DMS53 (cell line): Measurements from ENCODE around the gene PMS1.

Source experiments
- DNase-seq: peaks from one replicate; lab custom pipeline; 2025; lab: John Stamatoyannopoulos, UW

PMS1 gene

DNA sequence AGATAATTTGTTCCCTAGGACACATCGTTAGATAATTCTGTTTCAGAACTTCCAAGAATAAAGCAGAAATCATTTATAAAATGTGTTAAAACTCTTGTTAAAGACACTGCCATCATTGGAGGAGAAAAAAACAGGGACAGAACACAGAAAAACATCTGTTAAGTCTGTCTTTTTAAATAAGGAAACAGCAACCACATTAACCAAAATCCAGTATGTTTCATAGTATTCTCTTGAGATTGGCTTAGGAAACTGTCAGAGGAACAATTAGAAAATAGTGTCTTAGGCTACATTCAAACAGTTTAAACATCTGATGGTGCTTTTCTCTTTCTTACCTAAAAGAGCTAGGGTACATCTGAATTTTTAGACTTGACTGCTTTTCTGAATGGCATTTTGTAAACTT lies 81.6 kb downstream of the PMS1 start:
- no peak for DNase-seq

DNA sequence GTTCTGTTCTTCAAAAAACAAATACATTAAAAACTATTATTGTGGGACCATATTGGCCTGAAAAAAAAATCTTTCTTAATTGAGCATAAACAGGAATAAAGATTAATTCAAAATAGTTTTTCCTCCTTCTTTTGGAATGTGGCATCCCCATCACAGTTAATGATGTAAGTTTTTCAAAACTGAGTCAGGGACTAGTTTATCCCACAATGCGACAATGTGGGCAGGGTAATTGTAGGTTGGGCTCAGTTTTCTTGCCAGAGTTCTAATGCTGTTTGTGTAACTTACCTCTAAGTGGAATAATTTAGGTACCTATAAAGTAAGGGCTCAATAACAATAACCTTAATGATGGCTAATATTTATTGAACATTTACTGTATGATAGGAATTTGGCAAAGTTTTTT lies 82.0 kb downstream of the PMS1 start:
- DNase-seq = no peak

DNA sequence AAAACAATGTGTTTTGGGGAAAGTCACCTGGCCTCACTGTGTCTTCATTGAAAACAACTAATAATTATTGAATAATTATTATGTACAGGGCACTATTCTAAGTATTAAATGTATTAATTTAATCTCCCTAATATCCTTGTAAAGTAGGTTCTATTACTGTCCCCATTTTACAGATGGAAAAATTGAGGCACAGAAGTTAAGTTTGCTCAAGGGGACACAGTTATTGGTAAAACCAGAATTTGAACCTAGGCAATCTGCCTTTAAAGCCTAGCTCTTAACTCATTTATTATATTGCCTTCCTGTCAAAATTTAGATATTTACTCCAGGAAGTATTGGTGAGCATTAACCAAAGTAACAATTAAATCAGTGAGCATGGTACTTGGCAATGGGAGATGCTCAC lies 84.6 kb downstream of the PMS1 start:
- DNase-seq = no peak

DNA sequence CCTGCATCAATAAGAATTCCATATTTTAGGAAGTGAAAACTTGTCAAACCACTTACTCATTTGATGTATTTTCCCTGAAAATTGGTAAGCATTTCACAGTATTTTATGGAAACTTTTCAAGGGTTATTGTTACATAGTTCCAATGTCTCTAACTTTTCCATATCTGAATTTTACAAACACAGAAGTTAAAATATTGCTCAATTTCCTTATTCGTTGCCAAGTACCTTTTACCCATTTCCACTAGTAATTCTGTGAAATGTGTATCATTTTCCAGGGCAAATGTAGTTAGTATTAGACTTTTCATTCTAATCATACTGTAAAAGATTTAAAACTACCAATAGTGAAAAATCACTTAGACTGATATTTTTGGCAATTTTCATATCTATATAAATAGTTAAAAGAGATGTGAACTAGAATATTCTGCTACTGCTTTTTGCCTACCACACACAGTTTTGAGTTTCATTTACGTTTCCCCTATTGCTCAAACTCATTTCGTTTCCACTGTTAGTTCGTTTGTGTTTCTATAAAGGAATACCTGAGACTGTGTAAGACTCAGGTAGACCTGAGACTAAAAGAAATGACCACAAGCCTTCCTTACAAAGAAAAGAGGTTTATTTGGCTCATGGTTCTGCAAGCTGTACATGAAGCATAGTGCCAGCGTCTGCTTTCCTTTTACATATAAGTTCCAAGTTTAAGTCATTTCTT lies 86.3 kb downstream of the PMS1 start:
- no peak for DNase-seq

DNA sequence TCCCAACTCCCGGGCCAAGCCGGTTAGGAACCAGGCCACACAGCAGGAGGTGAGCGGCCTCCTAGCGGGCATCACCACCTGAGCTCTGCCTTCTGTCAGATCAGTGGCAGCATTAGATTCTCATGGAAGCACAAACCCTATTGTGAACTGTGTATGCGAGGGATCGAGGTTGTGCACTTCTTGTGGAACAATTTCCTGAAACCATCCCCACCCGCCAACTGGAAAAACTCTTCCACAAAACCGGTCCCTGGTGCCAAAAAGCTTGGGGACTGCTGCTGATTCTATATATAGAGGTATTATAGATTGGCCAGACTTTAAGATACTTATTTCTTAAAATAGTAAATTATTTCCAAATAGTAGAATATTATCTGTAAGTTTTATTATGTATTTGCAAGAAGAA lies 89.4 kb downstream of the PMS1 start:
- DNase-seq = no peak

DNA sequence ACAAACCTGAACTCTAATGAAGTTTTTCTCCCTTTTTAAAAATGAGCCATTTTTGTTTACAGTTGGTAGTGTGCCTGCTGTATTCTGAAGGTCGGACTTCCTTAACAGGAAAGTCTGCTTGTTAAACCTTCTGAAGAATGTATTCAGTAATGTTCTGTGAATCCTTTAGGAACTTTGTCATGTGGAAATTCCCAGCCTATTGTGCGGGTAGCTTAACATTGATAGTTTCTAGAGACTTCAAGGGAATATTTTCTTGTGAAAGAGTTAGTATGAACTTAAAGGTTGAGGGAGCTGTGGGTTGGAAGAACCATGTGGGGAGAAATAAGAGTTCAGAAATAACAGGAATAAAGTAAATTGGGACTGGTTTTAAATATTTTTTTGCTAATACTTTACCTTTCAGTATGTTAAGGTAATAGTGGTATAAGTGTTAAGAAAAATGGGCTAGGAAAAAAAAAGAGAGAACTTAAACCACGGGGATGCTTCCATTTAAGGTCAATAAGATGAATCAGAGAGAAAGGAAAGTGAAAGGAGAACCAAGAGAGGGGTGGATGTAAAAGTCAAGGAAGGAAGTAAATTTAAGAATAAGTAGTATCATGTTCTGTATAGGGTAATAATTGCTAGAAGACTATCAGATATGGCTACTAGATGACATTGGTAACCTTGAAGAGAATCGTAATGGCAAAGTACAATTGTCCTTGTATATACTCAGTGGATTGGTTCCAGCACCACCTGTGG lies 90.5 kb downstream of the PMS1 start:
- DNase-seq = no peak

DNA sequence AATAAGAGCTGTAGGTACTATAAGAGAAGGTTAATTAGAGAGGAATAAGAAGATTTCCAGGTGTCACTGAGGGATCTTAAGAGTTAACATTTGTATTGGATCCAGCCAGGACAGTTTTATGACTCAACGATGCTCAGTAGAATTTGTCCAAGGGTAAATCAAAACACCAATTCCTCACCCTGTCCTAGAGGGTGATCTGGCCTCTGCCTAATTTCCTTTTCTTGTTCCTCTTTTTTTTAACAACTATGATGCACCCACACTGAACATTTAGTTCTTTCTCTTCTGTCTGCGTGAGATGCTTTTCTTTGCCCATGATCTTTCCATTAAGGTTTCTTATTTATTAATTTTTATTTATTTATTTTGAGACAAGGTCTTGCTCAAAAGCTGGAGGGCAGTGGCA lies 92.0 kb downstream of the PMS1 start:
- no peak for DNase-seq

DNA sequence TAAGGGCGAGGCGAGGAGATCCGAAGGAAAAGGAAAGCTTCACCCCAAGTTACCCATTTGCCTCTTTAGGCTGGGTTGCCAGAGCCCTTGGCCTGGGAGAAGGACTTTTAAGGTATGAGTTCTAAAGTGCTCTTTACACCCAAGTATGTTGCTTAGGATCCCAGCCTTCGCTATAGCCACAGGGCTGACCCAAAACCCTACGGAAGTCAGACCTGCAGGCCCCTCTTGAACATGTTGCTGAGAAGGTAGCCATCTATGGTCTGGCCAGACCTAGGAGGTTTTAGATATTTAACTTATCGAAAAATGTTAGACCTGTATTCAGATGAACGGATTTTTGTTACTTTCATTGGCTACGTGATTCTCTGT lies 95.4 kb downstream of the PMS1 start:
- DNase-seq = no peak

DNA sequence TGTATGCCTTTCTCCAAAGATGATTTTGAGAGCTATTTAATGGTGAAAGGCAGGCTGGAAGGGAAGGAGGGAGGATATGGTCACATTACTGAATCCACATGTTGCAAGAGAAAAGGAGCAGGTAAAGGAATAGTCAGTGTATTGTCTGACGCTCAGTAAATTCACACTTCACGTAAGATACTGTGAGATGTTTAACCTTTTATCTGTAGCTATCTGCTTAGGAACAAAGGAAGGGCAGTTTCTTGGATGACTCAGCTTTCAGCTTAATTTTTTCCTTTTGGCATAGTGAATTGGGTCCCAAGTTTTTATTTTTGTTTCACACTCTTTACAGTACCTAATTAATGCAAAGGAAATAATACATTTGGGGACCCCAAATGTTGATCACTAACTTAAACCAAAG lies 96.2 kb downstream of the PMS1 start:
- no peak for DNase-seq

DNA sequence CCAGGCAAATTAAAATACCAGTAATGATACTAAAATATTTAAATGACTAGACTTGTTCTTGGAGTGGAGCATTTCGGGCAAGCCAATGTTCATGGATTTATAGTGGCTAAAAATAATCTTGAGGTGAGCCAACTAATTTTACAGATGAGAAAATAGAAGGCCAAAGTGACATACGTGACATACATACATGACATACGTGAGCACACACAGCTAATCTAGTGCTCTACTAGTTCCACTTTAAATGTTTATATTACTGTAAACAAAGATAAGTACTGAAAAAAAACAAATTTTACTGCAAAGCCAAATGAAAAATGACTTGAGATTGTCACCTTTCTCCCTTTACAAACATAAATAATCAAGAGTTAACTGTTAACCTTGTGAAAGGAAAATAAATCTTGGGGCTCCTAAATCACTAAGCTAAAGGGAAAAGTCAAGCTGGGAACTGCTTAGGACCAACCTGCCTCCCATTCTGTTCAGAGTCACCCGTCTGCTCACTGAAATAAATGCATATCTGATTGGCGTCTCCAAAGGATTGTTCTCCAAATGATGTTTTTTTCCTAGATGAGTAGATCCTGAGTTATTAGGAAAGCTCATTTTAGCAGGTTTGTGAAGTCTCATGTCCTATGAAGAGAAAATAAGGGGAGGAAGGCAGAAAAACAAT lies 96.7 kb downstream of the PMS1 start:
- DNase-seq = no peak

DNA sequence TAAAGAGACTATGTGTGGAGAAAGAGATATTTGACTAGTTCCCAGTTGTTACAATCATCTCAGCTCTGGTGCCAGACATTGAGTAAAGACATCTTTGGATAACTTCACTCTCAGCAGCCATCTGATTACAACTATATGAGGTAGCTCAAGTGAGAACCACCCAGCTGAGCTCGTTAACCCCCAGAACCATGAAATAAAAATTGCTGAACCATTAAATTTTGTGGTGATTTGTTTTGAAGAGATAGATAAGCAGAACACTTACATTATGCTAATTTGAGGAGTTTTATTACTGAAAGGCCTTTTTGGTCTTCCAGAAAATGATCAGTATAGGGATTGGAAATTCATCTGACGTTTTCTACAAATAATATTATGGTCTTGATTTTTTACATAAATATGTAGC lies 101.1 kb downstream of the PMS1 start:
- DNase-seq = no peak

DNA sequence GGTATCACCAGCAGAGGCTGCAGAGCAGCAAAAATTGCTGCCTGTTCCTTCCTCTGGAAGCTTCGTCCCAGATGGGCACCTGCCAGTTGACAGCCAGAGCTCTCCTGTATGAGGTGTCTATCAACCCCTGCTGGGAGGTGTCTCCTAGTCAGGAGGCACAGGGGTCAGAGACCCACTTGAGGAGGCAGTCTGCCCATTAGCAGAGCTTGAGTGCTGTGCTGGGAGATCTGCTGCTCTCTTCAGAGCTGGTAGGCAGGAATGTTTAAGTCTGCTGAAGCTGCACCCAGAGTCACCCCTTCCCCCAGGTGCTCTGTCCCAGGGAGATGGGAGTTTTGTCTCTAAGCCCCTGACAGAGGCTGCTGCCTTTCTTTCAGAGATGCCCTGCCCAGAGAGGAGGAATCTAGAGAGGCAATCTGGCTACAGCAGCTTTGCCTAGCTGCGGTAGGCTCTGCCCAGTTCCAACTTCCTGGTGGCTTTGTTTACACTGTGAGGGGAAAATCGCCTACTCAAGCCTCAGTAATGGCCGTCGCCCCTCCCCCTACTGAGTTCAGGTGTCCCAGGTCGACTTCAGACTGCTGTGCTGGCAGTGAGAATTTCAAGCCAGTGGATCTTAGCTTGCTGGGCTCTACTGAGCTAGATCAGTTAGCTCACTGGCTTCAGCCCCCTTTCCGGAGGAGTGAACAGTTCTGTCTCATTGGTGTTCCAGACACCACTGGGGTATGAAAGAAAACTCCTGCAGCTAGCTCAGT lies 108.5 kb downstream of the PMS1 start:
- DNase-seq = peak; percentile 75

DNA sequence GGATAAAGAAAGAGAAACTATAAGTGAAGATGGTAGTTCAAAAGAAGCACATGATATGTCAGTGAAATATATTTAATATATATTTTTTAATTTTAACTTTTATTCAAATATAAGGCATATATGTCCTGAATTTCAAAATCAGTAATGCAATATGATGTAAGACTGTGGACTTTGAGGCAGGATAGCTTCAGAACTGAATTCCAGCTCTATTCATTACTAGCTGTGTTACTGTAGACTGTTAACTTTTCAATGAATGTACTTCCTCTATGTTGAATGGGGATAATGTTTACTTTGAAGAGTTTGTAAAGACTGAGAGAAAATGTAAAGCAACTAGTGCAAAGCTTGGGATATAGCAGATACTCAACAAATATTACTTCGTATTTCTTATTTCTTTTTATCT lies 112.6 kb downstream of the PMS1 start:
- DNase-seq = peak; percentile 15

DNA sequence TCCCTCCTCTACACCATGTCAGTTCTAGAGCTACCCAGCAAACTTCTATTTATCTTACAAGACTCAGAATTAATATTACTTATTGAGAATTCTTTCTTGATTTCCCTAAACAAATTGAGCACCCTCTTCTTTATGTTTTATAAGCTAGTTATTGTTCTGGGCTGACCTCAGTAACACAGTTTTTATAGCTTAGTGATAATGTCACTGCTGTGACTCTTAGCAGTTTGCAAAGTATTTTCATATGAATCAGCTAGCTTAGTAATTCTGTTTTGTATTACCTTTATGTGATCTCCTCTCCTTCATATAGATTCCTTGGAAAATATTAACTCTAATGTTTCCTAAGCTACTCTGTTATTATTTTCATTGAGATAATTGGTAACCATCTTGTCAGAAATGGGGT lies 114.9 kb downstream of the PMS1 start:
- DNase-seq = no peak

DNA sequence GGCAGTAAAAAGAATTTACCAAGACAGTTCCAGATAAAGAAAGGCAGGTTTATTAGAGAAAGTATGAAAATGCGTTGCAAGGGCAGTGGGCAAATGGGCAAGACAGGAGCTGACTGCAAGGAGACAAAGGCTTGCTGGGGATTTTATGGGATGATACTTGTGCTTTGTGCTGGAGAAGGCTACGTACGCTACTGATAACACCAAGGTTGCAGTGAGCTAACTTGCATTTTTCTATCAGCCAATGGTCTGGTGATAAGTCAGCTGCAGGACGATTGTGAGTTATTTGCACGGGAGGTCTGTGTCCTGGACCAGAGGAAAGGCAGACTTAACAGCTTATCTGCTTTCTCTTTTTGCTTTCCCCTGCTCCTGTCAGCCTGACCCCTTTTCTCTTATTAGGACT lies 116.5 kb downstream of the PMS1 start:
- DNase-seq = no peak

DNA sequence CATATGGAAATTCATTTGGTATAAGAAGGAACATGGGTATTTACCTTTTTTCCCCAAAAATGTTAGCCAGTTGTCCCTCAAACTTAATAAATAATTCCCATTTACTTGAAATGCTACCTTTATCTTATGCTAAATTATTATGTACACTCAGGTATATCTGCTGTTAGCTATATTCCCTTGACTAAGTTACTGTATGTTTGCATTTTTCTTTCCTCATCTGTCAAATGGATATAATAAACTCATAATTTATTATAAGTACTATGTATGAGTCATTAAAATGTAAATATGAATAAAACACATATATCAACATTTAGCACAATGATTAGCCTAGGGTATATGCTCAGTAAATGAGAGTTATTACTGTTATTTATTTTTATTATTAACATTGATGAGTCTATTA lies 117.4 kb downstream of the PMS1 start:
- peak; percentile 12 for DNase-seq

DNA sequence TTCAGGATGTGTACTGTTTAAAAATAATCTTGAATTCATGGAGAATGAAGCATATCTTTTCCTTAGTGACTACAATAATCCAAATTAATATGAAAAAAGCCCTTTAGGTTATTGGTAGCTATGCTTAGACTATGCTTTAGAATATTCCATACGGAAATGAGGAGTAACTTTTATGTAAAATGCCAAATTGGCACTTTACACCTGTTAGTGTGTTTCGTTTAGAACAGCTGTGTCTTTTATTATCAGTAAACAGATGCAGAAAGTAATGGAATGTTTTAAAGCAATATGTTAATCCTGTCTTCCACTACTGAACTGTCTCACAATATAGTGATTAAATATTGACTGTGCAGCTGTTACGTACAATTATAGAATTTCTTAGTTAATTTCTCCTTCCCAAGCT lies 129.6 kb downstream of the PMS1 start:
- DNase-seq = no peak

DNA sequence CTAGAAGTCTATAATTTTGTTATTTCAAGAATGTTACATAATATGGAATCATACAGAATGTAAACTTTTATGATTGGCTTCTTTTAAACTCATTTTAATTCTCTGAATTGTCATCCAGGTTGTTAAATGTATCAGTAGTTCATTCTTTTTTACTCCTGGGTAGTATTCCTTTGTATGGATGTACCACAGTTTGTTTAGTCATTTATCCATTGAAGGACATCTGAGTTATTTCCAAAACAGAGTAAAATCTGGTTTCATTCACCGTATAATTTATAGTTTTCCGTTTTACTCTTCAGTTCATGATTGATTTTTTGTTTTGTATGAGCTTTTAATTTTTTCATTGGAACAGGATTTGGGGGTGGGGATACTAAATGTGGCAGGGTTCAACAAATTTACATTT lies 132.4 kb downstream of the PMS1 start:
- no peak for DNase-seq
